WTC11 (cell line): ENCODE data around the gene SYCE1L.

ENCODE experiments used
- MAX ChIP-seq: sonication (generic); formaldehyde crosslinking; IDR thresholded peaks from 2 replicates; pipeline ENCODE4 v1.8.0; 2022; ENCODE audit warnings: mild to moderate bottlenecking, missing genetic modification reagents
- RELA ChIP-seq: sonication (generic); formaldehyde crosslinking; IDR thresholded peaks from 2 replicates; pipeline ENCODE4 v1.8.1; 2022; ENCODE audit warnings: missing genetic modification reagents, mild to moderate bottlenecking, borderline replicate concordance
- SMAD3 ChIP-seq: sonication (generic); formaldehyde crosslinking; IDR thresholded peaks from 2 replicates; pipeline ENCODE4 v1.8.0; 2022; ENCODE audit warnings: missing genetic modification reagents, mild to moderate bottlenecking, borderline replicate concordance
- TEAD4 ChIP-seq: sonication (generic); formaldehyde crosslinking; IDR thresholded peaks from 2 replicates; pipeline ENCODE4 v1.8.0; 2022; ENCODE audit warnings: mild to moderate bottlenecking, missing genetic modification reagents
- TF ChIP-seq, protein P1 (sequence below): fragments of 200-600 bp; IDR thresholded peaks from 2 replicates; pipeline ENCODE4 v1.8.0; 2022; ENCODE audit warnings: antibody characterized with exemption
- TF ChIP-seq, protein P2 (sequence below): fragments of 250-450 bp; sonication (Bioruptor Pico); conservative IDR thresholded peaks from 2 replicates; pipeline ENCODE4 v1.9.0; 2021; ENCODE audit warnings: mild to moderate bottlenecking
- TF ChIP-seq, protein P3 (sequence below): sonication (generic); formaldehyde crosslinking; IDR thresholded peaks from 2 replicates; pipeline ENCODE4 v1.8.0; 2022; ENCODE audit warnings: mild to moderate bottlenecking, missing genetic modification reagents
- TF ChIP-seq, protein P4 (sequence below): sonication (generic); formaldehyde crosslinking; IDR thresholded peaks from 2 replicates; pipeline ENCODE4 v1.8.1; 2023; ENCODE audit warnings: mild to moderate bottlenecking, moderate library complexity, missing genetic modification reagents

GRCh38 chr16:77246150-77246549 lies 46.9 kb downstream of the SYCE1L start:
- TF ChIP-seq, protein P1, sequence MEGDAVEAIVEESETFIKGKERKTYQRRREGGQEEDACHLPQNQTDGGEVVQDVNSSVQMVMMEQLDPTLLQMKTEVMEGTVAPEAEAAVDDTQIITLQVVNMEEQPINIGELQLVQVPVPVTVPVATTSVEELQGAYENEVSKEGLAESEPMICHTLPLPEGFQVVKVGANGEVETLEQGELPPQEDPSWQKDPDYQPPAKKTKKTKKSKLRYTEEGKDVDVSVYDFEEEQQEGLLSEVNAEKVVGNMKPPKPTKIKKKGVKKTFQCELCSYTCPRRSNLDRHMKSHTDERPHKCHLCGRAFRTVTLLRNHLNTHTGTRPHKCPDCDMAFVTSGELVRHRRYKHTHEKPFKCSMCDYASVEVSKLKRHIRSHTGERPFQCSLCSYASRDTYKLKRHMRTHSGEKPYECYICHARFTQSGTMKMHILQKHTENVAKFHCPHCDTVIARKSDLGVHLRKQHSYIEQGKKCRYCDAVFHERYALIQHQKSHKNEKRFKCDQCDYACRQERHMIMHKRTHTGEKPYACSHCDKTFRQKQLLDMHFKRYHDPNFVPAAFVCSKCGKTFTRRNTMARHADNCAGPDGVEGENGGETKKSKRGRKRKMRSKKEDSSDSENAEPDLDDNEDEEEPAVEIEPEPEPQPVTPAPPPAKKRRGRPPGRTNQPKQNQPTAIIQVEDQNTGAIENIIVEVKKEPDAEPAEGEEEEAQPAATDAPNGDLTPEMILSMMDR = no peak
- TF ChIP-seq MAX (CRISPR knock-in tag) (no peak), RELA (no peak), SMAD3 (CRISPR knock-in tag) (no peak), TEAD4 (CRISPR knock-in tag) (no peak)
- TF ChIP-seq, protein P2, sequence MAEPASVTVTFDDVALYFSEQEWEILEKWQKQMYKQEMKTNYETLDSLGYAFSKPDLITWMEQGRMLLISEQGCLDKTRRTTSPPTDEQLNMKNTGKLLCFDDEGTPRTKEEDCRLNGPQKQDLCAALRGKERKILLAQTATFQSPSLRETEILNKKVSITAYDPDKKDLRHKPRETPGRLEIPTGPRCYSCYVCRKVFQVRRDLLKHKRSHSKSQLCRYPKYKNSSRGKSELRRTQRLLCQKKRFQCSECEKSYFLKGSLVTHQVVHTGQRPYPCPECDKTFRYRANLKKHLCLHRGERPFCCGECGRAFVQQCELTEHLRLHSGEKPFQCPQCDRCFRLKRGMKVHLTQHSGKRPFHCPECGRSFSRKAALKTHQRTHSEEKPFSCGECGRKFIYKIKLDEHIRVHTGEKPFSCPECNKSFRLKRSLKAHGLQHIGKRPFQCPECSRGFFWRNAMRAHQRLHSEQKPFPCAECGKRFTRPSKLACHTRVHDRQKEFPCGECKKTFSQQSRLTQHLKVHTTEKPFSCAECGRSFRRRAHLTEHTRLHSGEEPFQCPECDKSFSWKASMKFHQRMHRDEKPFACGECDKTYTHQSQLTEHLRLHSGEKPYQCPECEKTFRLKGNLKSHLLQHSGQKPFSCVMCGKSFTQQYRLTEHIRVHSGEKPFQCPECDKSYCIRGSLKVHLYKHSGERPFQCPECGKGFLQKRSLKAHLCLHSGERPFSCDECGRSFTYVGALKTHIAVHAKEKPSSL = no peak
- TF ChIP-seq, protein P3, sequence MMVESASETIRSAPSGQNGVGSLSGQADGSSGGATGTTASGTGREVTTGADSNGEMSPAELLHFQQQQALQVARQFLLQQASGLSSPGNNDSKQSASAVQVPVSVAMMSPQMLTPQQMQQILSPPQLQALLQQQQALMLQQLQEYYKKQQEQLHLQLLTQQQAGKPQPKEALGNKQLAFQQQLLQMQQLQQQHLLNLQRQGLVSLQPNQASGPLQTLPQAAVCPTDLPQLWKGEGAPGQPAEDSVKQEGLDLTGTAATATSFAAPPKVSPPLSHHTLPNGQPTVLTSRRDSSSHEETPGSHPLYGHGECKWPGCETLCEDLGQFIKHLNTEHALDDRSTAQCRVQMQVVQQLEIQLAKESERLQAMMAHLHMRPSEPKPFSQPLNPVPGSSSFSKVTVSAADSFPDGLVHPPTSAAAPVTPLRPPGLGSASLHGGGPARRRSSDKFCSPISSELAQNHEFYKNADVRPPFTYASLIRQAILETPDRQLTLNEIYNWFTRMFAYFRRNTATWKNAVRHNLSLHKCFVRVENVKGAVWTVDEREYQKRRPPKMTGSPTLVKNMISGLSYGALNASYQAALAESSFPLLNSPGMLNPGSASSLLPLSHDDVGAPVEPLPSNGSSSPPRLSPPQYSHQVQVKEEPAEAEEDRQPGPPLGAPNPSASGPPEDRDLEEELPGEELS (CRISPR knock-in tag) = no peak
- TF ChIP-seq, protein P4, sequence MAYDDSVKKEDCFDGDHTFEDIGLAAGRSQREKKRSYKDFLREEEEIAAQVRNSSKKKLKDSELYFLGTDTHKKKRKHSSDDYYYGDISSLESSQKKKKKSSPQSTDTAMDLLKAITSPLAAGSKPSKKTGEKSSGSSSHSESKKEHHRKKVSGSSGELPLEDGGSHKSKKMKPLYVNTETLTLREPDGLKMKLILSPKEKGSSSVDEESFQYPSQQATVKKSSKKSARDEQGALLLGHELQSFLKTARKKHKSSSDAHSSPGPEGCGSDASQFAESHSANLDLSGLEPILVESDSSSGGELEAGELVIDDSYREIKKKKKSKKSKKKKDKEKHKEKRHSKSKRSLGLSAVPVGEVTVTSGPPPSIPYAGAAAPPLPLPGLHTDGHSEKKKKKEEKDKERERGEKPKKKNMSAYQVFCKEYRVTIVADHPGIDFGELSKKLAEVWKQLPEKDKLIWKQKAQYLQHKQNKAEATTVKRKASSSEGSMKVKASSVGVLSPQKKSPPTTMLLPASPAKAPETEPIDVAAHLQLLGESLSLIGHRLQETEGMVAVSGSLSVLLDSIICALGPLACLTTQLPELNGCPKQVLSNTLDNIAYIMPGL (CRISPR knock-in tag) = no peak
